Small intestine (tissue), 7 donors: ENCODE data around the gene PACS1. TPM values are rescaled to one million over a fixed set of nuclear protein-coding genes. Genes with fewer than 3 reads are reported as not detected.

Experiments used
- DNase-seq, 2 donors: peaks; one replicate each; pipeline versions ENCODE4 v3.0.0 to v3.0.0-alpha.2; 2013
- FAIRE-seq: peaks from 2 replicates; lab custom pipeline; 2012; peaks lifted over from hg19 to GRCh38; lab: Jason Lieb, UNC
- H3K27ac ChIP-seq, 3 donors: one replicate each; pipeline ENCODE4 v1.5.1; 2013; ENCODE audit warnings: low read length in 2 of 3, mild to moderate bottlenecking in 2 of 3, control low read depth in 1 of 3, inconsistent platforms in 1 of 3, low read depth in 1 of 3, moderate library complexity in 1 of 3
- H3K27me3 ChIP-seq, 3 donors: one replicate each; pipeline ENCODE4 v1.6.1; 2013; ENCODE audit warnings: low read length in 3 of 3, inconsistent platforms in 1 of 3; ENCODE audit not compliant: control insufficient read depth in 3 of 3, insufficient read depth in 3 of 3
- H3K36me3 ChIP-seq, 3 donors: one replicate each; pipeline ENCODE4 v1.6.1; 2013; ENCODE audit warnings: low read length in 3 of 3, inconsistent platforms in 1 of 3, low read depth in 1 of 3, mild to moderate bottlenecking in 1 of 3, moderate library complexity in 1 of 3; ENCODE audit not compliant: control insufficient read depth in 3 of 3, insufficient read depth in 2 of 3
- H3K4me1 ChIP-seq, 3 donors: one replicate each; pipeline ENCODE4 v1.6.1; 2013; ENCODE audit warnings: low read length in 2 of 3, inconsistent platforms in 1 of 3, low read depth in 1 of 3, mild to moderate bottlenecking in 1 of 3, moderate library complexity in 1 of 3; ENCODE audit not compliant: control insufficient read depth in 3 of 3, insufficient read depth in 2 of 3
- H3K4me3 ChIP-seq, 3 donors: one replicate each; pipeline ENCODE4 v1.5.1; 2013; ENCODE audit warnings: low read length in 3 of 3, control low read depth in 1 of 3, inconsistent platforms in 1 of 3, low read depth in 1 of 3, mild to moderate bottlenecking in 1 of 3, moderate library complexity in 1 of 3
- H3K9me3 ChIP-seq, 2 donors: one replicate each; pipeline ENCODE4 v1.6.1; 2013; ENCODE audit warnings: low read depth in 1 of 2, low read length in 1 of 2; ENCODE audit not compliant: control insufficient read depth in 2 of 2, insufficient read depth in 1 of 2
- WGBS, 3 donors: extraction: QIAGEN DNeasy Blood & Tissue Kit; methylation state at CpG; one replicate each; pipeline ENCODE4 v1.1.7; 2013; 5-methylcytosine and 5-hydroxymethylcytosine counted together
- polyA plus RNA-seq, 4 donors: library from polyadenylated mRNA; stranded (reverse) in 3 of 4; unstranded in 1 of 4; fragments of 200-250 nt in 3 of 4; fragments of 120-200 nt in 1 of 4; gene quantifications; one replicate each; pipeline versions ENCODE4 v1.2.1 to v1.2.3, GENCODE V29; 2013
- donor health status: healthy with polysubstance abuse.
- donor health status: control.
- donor health status: control.
- donor health status: Bipolar disorder and iron deficiency.
- donor health status: healthy.

Gene PACS1
- polyA plus RNA-seq, 4 donors: 4.0 to 22.9 (median 10.0) TPM

DNA sequence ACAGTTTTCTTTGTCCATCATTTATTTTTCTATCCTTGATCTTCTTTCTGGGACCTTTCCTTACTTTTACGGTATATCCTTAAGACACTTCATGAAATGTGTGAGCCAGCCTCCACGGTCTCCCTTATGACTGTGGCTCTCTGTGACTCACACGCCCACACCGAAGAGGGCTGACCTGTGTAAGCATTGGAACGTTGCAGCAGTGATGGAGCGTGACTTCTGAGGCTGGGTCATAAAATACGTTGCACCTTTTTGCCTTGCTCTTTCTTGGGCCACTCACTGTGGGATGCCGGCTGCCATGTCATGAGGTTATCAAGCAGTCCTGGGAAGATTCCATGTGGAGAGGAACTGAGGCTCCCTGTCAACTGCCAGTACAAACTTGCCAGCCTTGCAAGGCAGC is 102.1 kb downstream of the PACS1 start:
- Histone ChIP-seq H3K27ac (no peak overlapping the region), H3K27me3 (no peaks in the 10 kb centered on the region), H3K4me3 (no peak overlapping the region), H3K36me3 (peaks cover 0 to 6% (median 0%) of the 10 kb centered on the region in 3 donors), H3K9me3 (no peaks in the 10 kb centered on the region), H3K4me1 (no peaks in the 10 kb centered on the region)
- DNase-seq (no peak), FAIRE-seq (no peak)
- WGBS, 3 donors: 83 to 88% (median 85%) methylated on average over 8 of the region's 8 CpGs

DNA sequence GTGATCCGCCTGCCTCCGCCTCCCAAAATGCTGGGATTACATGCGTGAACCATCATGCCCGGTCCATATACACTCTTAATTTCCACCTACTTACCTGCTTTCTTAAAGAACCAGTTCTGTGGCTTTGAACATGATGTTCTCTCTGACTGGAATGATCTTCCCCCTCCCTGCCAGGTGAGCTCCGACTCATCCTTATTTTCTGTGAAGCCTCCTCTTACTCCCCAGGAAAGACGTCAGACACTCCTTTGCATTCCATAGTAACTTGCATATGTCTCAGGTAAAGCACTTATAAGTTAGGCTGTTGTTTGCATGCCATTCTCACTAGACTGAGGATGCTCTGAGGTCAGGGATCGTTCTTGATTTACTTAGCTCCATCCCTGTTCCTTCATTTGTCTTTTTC is 106.6 kb downstream of the PACS1 start:
- FAIRE-seq: no peak
- no peak for DNase-seq
- 90 to 95% (median 94%) methylated on average over 7 of the region's 7 CpGs for WGBS, 3 donors
- Histone ChIP-seq H3K4me3 (no peak overlapping the region), H3K36me3 (peaks cover 0 to 6% (median 0%) of the 10 kb centered on the region in 3 donors), H3K4me1 (no peaks in the 10 kb centered on the region), H3K27me3 (no peaks in the 10 kb centered on the region), H3K9me3 (no peaks in the 10 kb centered on the region), H3K27ac (no peak overlapping the region)

DNA sequence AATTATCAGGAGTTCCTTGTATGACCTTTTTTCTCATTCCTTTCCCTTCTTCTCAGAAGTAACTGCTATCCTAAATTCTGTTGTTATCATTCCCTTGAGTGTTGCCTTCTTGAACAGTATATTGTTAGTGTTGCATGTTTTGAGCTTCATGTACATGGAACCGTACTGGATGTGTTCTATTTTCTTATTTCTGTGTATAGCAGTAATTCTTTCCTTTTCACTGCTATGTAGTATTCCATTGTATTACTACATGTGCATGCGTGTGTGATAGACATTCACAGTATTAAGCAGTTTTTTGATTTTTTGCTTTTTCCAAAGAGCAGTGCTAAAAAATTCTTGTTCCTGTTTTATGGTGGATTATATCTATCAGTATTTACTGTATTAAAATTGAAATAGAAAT is 108.1 kb downstream of the PACS1 start:
- Histone ChIP-seq H3K9me3 (no peaks in the 10 kb centered on the region), H3K36me3 (no peaks in the 10 kb centered on the region), H3K4me3 (no peak overlapping the region), H3K27ac (no peak overlapping the region), H3K4me1 (no peaks in the 10 kb centered on the region), H3K27me3 (no peaks in the 10 kb centered on the region)
- DNase-seq: no peak
- WGBS, 3 donors: 96 to 97% (median 96%) methylated on average over 2 of the region's 2 CpGs
- FAIRE-seq: no peak

DNA sequence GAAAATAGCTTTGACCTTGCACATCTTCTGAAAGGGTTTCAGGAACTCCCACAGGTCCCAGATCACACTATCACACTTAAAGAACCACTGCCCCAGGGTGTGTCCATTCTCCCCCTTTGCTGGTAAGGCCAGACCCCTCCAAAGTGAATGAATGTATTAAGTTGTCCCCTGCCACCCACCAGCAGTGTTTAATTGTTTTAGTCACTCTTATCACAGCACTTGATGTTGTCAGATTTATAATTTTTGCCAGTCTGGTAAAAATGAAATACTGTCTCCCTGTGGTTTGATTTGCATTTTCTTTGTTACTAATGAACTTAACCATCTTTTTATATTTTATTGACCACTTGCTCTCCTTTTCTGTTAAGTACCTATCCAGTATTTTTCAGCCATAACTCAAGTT is 108.8 kb downstream of the PACS1 start:
- Histone ChIP-seq H3K27me3 (no peaks in the 10 kb centered on the region), H3K9me3 (no peaks in the 10 kb centered on the region), H3K4me3 (no peak overlapping the region), H3K4me1 (no peaks in the 10 kb centered on the region), H3K27ac (no peak overlapping the region), H3K36me3 (no peaks in the 10 kb centered on the region)
- DNase-seq (no peak), FAIRE-seq (no peak)

DNA sequence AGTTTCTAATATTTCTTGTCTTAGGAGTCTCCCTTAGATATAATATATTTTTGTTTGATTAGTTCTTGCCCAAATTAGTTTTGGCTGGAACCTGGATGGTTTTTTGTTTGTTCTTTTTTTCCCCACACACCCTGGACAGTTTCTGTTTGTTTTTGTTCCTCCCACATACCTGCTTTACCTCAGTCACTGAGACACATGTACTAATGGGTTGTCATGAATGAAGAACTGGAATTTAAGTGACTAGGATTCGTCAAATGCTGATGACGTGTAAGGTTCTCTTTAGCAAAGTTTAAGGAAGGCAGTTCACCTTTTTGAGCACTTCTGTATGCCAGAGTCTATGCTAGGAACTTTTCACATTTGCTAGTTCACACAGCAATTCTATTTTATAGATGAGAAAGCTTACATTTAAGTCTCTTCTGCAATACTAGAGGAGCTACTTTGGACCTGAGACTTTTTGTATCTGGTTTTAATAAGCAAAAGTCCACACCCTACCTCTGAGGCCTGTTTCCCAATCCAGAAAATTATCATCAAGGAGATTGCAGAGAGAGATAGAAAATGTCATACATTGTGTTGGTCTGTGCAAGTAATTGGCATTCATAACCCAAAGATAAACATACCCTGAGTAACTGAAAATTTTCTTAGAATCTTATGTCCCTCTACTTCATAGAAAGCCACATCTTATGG is 111.7 kb downstream of the PACS1 start:
- Histone ChIP-seq H3K27ac (no peak overlapping the region), H3K4me3 (no peak overlapping the region), H3K9me3 (no peaks in the 10 kb centered on the region), H3K36me3 (peaks cover 0 to 2% (median 0%) of the 10 kb centered on the region in 3 donors), H3K27me3 (no peaks in the 10 kb centered on the region), H3K4me1 (no peaks in the 10 kb centered on the region)
- WGBS, 3 donors: 74 to 89% (median 87%) methylated on average over 2 of the region's 2 CpGs
- FAIRE-seq (no peak), DNase-seq (no peak)

DNA sequence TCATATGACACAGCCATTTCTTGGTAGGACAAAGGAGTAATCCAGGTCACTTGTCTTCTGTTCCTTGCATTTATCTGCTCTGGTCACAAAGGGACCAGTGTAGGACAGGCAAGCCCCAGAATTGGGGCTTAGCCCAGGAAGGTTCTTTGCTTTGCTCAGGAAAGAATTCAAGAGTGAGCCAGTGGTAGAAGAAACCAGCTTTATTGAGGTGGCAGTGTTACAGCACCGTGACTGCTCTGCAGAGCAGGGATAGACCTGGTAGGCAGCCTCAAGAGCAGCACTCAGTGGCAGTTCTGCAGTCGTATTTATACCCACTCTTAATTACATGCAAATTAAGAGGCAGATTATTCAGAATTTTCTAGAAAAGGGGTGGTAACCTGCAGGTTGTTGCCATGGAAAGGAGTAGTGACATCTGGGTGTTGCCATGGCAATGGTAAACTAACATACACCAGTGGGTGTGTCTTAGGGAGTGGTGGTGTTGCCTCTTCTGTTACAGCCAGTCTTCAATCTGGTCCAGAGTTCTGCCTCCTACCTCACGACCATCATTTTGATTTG is 113.5 kb downstream of the PACS1 start:
- H3K4me3 ChIP-seq: no peak overlapping the region
- H3K27ac ChIP-seq: no peak overlapping the region
- H3K9me3 ChIP-seq: no peaks in the 10 kb centered on the region
- H3K36me3 ChIP-seq: peaks cover 0 to 2% (median 0%) of the 10 kb centered on the region in 3 donors
- FAIRE-seq: no peak
- DNase-seq: no peak
- no peaks in the 10 kb centered on the region for H3K4me1 ChIP-seq
- H3K27me3 ChIP-seq: no peaks in the 10 kb centered on the region
- WGBS, 3 donors: 65 to 74% (median 68%) methylated on average over 3 of the region's 3 CpGs

DNA sequence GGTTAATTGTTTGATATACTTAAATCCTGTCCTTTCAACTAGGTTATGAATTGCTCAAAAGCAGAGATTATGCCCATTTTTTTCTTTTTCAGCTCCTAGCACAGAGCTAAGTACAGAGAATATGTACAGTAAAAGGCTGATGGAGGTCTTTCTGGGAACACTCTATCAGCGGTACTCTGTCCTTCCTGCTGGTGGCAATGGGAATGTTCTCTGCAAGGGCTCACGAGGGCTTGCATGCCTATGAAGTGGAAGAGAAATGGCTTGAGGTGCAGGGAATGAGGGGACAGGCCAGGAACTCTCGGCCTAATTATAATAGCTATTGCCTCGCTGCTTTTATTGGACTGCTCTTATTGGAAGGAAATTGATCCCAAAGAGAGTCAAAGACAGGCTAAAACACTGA is 114.7 kb downstream of the PACS1 start:
- Histone ChIP-seq H3K4me1 (no peaks in the 10 kb centered on the region), H3K4me3 (no peak overlapping the region), H3K27ac (no peak overlapping the region), H3K9me3 (peaks cover 0 to 6% of the 10 kb centered on the region in 2 donors), H3K36me3 (peaks cover 0 to 2% (median 0%) of the 10 kb centered on the region in 3 donors), H3K27me3 (no peaks in the 10 kb centered on the region)
- no peak for FAIRE-seq
- WGBS, 3 donors: 93 to 96% (median 94%) methylated on average over 4 of the region's 4 CpGs
- no peak for DNase-seq

DNA sequence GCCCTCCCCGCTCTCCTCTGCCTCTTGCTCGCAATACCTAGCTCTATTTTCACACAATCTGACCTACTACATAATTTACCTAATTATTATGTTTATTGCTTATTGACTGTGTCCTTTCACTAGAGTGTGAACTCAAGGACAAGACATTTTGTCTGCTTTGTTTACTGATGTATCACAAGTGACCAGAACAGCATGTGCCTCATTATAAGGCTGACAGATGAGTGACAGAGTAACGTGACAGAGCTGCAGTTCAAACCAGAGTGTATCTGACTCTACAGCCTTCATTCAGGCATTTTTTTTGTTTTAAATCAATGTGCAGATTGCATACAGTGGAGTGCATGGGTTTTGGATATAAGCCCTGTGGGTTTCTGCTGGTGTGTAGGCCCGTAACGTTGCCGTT is 116.4 kb downstream of the PACS1 start:
- no peak overlapping the region for H3K4me3 ChIP-seq
- H3K27ac ChIP-seq: no peak overlapping the region
- H3K9me3 ChIP-seq: peaks cover 0 to 18% of the 10 kb centered on the region in 2 donors
- no peak for FAIRE-seq
- no peaks in the 10 kb centered on the region for H3K27me3 ChIP-seq
- no peak for DNase-seq
- WGBS, 3 donors: 94 to 97% (median 97%) methylated on average over 6 of the region's 6 CpGs
- H3K36me3 ChIP-seq: peaks cover 0 to 2% (median 0%) of the 10 kb centered on the region in 3 donors
- H3K4me1 ChIP-seq: peaks cover 0 to 5% (median 2%) of the 10 kb centered on the region in 3 donors
